ENCODE results near the gene MEF2A.

MEF2A gene

DNA sequence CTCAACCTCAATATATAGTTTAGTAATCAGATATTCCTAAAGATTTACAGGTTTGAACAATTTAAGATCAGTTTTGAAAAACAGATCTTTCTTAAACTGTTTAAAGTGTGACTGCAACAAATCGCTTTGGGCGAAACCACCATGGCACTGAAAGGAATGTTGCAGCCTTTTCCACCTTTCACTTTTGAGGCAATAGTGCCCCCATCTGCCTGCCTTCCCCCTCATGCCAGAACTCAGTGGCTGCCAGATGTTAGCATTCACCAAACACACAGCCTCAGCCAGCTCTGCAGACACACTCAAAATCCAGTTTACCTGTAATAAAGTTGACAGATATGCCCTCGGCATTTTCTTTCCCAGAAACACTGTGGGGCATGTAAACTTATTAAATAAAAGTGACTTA, 164.1 kb downstream of the MEF2A start:
- no peaks in the 10 kb centered on the region for H3K79me2 ChIP-seq
- no peak overlapping the region for H3K9ac ChIP-seq
- no peaks in the 10 kb centered on the region for H3K36me3 ChIP-seq (ENCODE audit: control insufficient read depth, insufficient read depth, low read length)
- H3K9me3 ChIP-seq (ENCODE audit: control insufficient read depth, low read length) = no peaks in the 10 kb centered on the region
- H2AFZ ChIP-seq = no peak overlapping the region
- H3K4me2 ChIP-seq (ENCODE audit: low read length) = no peak overlapping the region
- H3K4me1 ChIP-seq = no peaks in the 10 kb centered on the region
- TF ChIP-seq, protein P1, sequence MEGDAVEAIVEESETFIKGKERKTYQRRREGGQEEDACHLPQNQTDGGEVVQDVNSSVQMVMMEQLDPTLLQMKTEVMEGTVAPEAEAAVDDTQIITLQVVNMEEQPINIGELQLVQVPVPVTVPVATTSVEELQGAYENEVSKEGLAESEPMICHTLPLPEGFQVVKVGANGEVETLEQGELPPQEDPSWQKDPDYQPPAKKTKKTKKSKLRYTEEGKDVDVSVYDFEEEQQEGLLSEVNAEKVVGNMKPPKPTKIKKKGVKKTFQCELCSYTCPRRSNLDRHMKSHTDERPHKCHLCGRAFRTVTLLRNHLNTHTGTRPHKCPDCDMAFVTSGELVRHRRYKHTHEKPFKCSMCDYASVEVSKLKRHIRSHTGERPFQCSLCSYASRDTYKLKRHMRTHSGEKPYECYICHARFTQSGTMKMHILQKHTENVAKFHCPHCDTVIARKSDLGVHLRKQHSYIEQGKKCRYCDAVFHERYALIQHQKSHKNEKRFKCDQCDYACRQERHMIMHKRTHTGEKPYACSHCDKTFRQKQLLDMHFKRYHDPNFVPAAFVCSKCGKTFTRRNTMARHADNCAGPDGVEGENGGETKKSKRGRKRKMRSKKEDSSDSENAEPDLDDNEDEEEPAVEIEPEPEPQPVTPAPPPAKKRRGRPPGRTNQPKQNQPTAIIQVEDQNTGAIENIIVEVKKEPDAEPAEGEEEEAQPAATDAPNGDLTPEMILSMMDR (IDR thresholded peaks at IDR 0.05) = no peak
- H3K27me3 ChIP-seq (ENCODE audit: control insufficient read depth, insufficient read depth, low read length) = no peaks in the 10 kb centered on the region
- no peak overlapping the region for H3K27ac ChIP-seq
- no peak overlapping the region for H3K4me3 ChIP-seq (ENCODE audit: low read depth, low read length)

DNA sequence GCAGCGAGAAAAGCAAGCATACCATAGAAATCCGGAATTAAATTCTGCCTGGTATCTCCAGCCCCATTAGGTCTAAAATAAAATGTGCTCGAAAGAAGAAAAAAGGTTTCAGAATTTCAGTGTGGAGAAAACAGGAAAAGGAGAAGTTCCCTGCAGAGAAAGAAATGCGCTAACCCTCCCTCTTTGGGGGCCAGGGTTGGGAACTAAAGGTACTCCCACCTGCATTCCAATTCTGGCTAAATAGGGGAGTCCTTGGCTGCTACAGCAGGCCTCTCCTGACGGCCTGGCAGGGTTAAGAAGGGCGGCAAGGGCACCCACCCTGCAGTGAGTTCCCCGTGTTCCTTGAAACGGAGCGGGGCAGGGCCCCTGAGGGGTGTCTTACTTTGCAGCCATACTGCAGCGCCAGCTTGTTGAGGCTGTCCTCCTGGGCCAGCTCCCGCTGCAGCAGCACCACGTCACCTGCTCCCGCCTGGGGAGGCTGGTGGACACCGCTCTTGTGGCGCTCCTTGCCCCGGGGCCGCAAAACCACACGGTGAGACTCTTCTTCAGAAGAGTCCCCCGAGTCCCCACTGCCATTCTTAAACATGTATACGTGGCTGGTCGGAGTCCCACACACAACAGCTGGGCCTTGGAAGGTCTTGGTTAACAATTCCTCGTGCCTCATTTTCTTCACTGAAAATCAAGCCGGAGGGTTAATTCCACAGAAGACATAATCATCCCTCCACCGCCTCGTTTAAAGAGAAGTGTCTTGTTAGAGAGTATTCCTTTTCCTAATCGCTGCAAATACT, 165.7 kb downstream of the MEF2A start:
- Histone ChIP-seq H3K4me2 (ENCODE audit: low read length) (peak overlapping the region; percentile 92), H3K9ac (no peak overlapping the region), H3K4me1 (no peaks in the 10 kb centered on the region), H3K4me3 (ENCODE audit: low read depth, low read length) (peak overlapping the region; percentile 62), H3K9me3 (ENCODE audit: control insufficient read depth, low read length) (no peaks in the 10 kb centered on the region), H3K79me2 (no peaks in the 10 kb centered on the region), H2AFZ (no peak overlapping the region), H3K27me3 (ENCODE audit: control insufficient read depth, insufficient read depth, low read length) (no peaks in the 10 kb centered on the region), H3K27ac (no peak overlapping the region), H3K36me3 (ENCODE audit: control insufficient read depth, insufficient read depth, low read length) (no peaks in the 10 kb centered on the region)
- TF ChIP-seq, protein P1 (IDR thresholded peaks at IDR 0.05) = no peak

DNA sequence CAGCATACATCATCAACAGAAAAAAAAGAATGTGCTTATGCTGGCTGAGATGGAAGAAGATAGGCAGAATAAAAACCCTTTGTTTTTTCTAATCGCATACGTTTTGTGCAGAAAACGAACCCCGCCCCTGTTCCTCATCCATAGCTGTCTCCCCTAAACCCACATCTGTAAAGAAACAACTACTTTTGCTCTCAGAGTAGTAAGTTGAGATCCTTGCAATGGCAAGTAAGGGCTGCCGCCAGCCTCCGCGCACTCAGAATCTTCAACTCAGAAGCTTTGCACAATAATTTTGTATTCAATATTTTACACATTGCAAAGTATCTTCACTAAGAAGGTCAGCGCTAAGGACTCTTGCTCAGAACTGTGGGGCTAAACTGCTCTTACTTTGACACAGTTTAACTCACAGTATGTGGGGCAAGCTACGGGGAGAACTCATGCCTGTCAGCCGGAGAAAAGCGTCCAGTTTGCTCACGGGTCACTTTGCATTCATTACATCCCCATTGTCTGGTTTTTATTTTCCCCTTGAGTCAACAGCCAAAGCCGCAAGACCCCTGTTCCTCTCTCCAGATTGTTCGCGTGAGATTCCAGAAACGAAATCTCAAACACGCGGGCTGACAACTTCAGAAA, 166.5 kb downstream of the MEF2A start:
- no peaks in the 10 kb centered on the region for H3K9me3 ChIP-seq (ENCODE audit: control insufficient read depth, low read length)
- peak overlapping the region; percentile 79 for H2AFZ ChIP-seq
- no peaks in the 10 kb centered on the region for H3K4me1 ChIP-seq
- no peaks in the 10 kb centered on the region for H3K79me2 ChIP-seq
- H3K27ac ChIP-seq = peak overlapping the region; percentile 39
- H3K9ac ChIP-seq = no peak overlapping the region
- peak overlapping the region; percentile 92 for H3K4me2 ChIP-seq (ENCODE audit: low read length)
- peak overlapping the region; percentile 62 for H3K4me3 ChIP-seq (ENCODE audit: low read depth, low read length)
- TF ChIP-seq, protein P1 (IDR thresholded peaks at IDR 0.05) = no peak
- H3K36me3 ChIP-seq (ENCODE audit: control insufficient read depth, insufficient read depth, low read length) = no peaks in the 10 kb centered on the region
- H3K27me3 ChIP-seq (ENCODE audit: control insufficient read depth, insufficient read depth, low read length) = no peaks in the 10 kb centered on the region

DNA sequence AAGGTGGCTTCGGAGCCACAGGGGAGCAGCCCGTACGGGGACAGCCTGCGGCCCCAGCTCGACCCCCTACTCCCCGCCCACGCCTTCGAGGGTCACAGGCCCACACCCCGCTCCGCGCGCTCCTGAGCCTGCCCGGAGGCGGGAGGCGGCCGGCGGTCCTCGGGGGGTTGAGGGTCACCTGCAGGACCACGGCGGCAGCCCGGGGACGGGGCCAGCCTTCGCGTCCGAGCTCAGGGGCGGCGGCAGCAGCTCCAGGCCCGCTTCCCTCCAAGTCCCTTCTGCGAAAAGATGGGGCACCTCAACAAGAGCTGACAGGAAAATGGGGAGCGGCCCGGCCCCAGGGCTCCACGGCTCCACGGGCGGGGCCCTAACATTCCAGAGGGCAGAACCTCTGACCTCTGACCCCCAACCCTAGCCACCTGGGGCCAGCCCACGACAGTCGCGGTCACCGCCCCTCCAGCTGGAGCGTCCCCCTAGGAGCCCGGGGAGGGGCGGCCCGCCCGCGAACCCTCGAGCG, 167.0 kb downstream of the MEF2A start:
- Histone ChIP-seq H3K9me3 (ENCODE audit: control insufficient read depth, low read length) (no peaks in the 10 kb centered on the region), H3K4me2 (ENCODE audit: low read length) (peak overlapping the region; percentile 92), H3K9ac (no peak overlapping the region), H3K27me3 (ENCODE audit: control insufficient read depth, insufficient read depth, low read length) (no peaks in the 10 kb centered on the region), H3K27ac (peak overlapping the region; percentile 39), H3K4me1 (no peaks in the 10 kb centered on the region), H3K36me3 (ENCODE audit: control insufficient read depth, insufficient read depth, low read length) (no peaks in the 10 kb centered on the region), H3K79me2 (no peaks in the 10 kb centered on the region), H2AFZ (peak overlapping the region; percentile 79), H3K4me3 (ENCODE audit: low read depth, low read length) (peak overlapping the region; percentile 62)
- TF ChIP-seq, protein P1 (IDR thresholded peaks at IDR 0.05) = no peak

All from parathyroid adenoma (tissue), 2 donors.